H9 (cell line): ENCODE data around the gene FAM81A. TPM values are rescaled to one million over a fixed set of nuclear protein-coding genes. Genes with fewer than 3 reads are reported as not detected.

Experiments
- DNase-seq: peaks from one replicate; pipeline ENCODE4 v3.0.0-alpha.2; 2017
- H2AFZ ChIP-seq: one replicate; pipeline ENCODE4 v1.6.1; 2013; ENCODE audit warnings: mild to moderate bottlenecking, low read length, control low read depth, moderate library complexity
- H2AK5ac ChIP-seq: 2 replicates; pipeline ENCODE4 v1.6.1; 2013; ENCODE audit warnings: low read length, control low read depth, mixed read lengths; ENCODE audit not compliant: insufficient read length
- H2BK120ac ChIP-seq: one replicate; pipeline ENCODE4 v1.6.1; 2013; ENCODE audit warnings: low read depth, mild to moderate bottlenecking, low read length, control low read depth, inconsistent platforms; ENCODE audit not compliant: poor library complexity, severe bottlenecking
- H2BK12ac ChIP-seq: 2 replicates; pipeline ENCODE4 v1.6.1; 2013; ENCODE audit warnings: low read length, control low read depth, mixed read lengths, low read depth; ENCODE audit not compliant: insufficient read length
- H2BK15ac ChIP-seq: 2 replicates; pipeline ENCODE4 v1.6.1; 2013; ENCODE audit warnings: low read depth, low read length, control low read depth
- H2BK20ac ChIP-seq: one replicate; pipeline ENCODE4 v1.6.1; 2013; ENCODE audit warnings: low read depth, mild to moderate bottlenecking, low read length, control low read depth, inconsistent platforms; ENCODE audit not compliant: poor library complexity, severe bottlenecking
- H2BK5ac ChIP-seq: 2 replicates; pipeline ENCODE4 v1.6.1; 2013; ENCODE audit warnings: low read length, control low read depth, mixed read lengths; ENCODE audit not compliant: insufficient read length
- H3K14ac ChIP-seq: 2 replicates; pipeline ENCODE4 v1.6.1; 2013; ENCODE audit warnings: low read length, control low read depth; ENCODE audit not compliant: insufficient read depth
- H3K18ac ChIP-seq: 2 replicates; pipeline ENCODE4 v1.6.1; 2013; ENCODE audit warnings: low read depth, mild to moderate bottlenecking, mixed read lengths, low read length, control low read depth; ENCODE audit not compliant: insufficient read length
- H3K23ac ChIP-seq: 2 replicates; pipeline ENCODE4 v1.6.1; 2013; ENCODE audit warnings: low read length, control low read depth, mixed read lengths, low read depth; ENCODE audit not compliant: insufficient read length
- H3K23me2 ChIP-seq: 2 replicates; pipeline ENCODE4 v1.6.1; 2013; ENCODE audit warnings: low read depth, mild to moderate bottlenecking, mixed read lengths, low read length, control low read depth; ENCODE audit not compliant: insufficient read length, poor library complexity, severe bottlenecking
- H3K27ac ChIP-seq: 2 replicates; pipeline ENCODE4 v1.5.1; 2013; ENCODE audit warnings: low read length, control low read depth, mixed read lengths, low read depth; ENCODE audit not compliant: insufficient read length
- H3K27me3 ChIP-seq: 2 replicates; pipeline ENCODE4 v1.6.1; 2013; ENCODE audit warnings: low read length, control low read depth, inconsistent platforms; ENCODE audit not compliant: insufficient read depth
- H3K4ac ChIP-seq: 2 replicates; pipeline ENCODE4 v1.6.1; 2013; ENCODE audit warnings: low read depth, mild to moderate bottlenecking, control low read depth, inconsistent platforms, low read length, moderate library complexity
- H3K4me1 ChIP-seq: 2 replicates; pipeline ENCODE4 v1.6.1; 2013; ENCODE audit warnings: low read length, control low read depth, inconsistent platforms; ENCODE audit not compliant: insufficient read depth
- H3K4me2 ChIP-seq: 2 replicates; pipeline ENCODE4 v1.6.1; 2013; ENCODE audit warnings: low read length, control low read depth, mixed read lengths; ENCODE audit not compliant: insufficient read length, insufficient read depth
- H3K56ac ChIP-seq: 2 replicates; pipeline ENCODE4 v1.6.1; 2013; ENCODE audit warnings: low read depth, mild to moderate bottlenecking, mixed read lengths, low read length, control low read depth; ENCODE audit not compliant: insufficient read length
- H3K79me1 ChIP-seq: 2 replicates; pipeline ENCODE4 v1.6.1; 2013; ENCODE audit warnings: low read depth, mild to moderate bottlenecking, moderate library complexity, low read length, control low read depth, inconsistent platforms; ENCODE audit not compliant: insufficient read depth, poor library complexity, severe bottlenecking
- H3K79me2 ChIP-seq: 2 replicates; pipeline ENCODE4 v1.6.1; 2013; ENCODE audit warnings: low read length, control low read depth, inconsistent platforms; ENCODE audit not compliant: insufficient read depth
- H3K9ac ChIP-seq: 2 replicates; pipeline ENCODE4 v1.6.1; 2013; ENCODE audit warnings: low read length, control low read depth, mixed read lengths; ENCODE audit not compliant: insufficient read length; ENCODE audit errors: extremely low read depth
- H3K9me3 ChIP-seq: one replicate; pipeline ENCODE4 v1.6.1; 2013; ENCODE audit warnings: low read depth, low read length, inconsistent platforms; ENCODE audit not compliant: control insufficient read depth
- H3T11ph ChIP-seq: one replicate; pipeline ENCODE4 v1.6.1; 2013; ENCODE audit warnings: mild to moderate bottlenecking, low read length, control low read depth, inconsistent platforms
- H4K20me1 ChIP-seq: one replicate; pipeline ENCODE4 v1.6.1; 2013; ENCODE audit not compliant: control insufficient read depth, insufficient read length, insufficient read depth
- H4K5ac ChIP-seq: 2 replicates; pipeline ENCODE4 v1.6.1; 2013; ENCODE audit warnings: low read depth, mild to moderate bottlenecking, mixed read lengths, low read length, control low read depth; ENCODE audit not compliant: insufficient read length
- H4K8ac ChIP-seq: replicated peaks from 2 replicates; pipeline ENCODE4 v1.6.1; 2013; ENCODE audit warnings: low read length, control low read depth, mixed read lengths, low read depth; ENCODE audit not compliant: insufficient read length
- H4K91ac ChIP-seq: 2 replicates; pipeline ENCODE4 v1.6.1; 2013; ENCODE audit warnings: low read depth, mild to moderate bottlenecking, moderate library complexity, mixed read lengths, low read length, control low read depth; ENCODE audit not compliant: insufficient read length
- H3K27ac Mint-ChIP-seq, 3 experiments: 2 replicates in 2 of 3; 3 replicates in 1 of 3; pipeline ENCODE4 v1.8.0; 2020 to 2021; ENCODE audit warnings: mixed read lengths in 3 of 3, mild to moderate bottlenecking in 1 of 3, moderate library complexity in 1 of 3
- H3K27me3 Mint-ChIP-seq: 2 replicates; pipeline ENCODE4 v1.8.0; 2021; ENCODE audit warnings: low read depth, mild to moderate bottlenecking, moderate library complexity, mixed read lengths
- H3K36me3 Mint-ChIP-seq, 3 experiments: 2 replicates in 2 of 3; 3 replicates in 1 of 3; pipeline ENCODE4 v1.8.0; 2020 to 2021; ENCODE audit warnings: low read depth in 3 of 3, mixed read lengths in 3 of 3; ENCODE audit not compliant: insufficient read depth in 1 of 3
- H3K4me1 Mint-ChIP-seq, 2 experiments: 2 replicates each; pipeline ENCODE4 v1.8.0; 2020; ENCODE audit warnings: mixed read lengths in 2 of 2
- H3K4me3 Mint-ChIP-seq, 2 experiments: 2 replicates in 1 of 2; 3 replicates in 1 of 2; pipeline ENCODE4 v1.8.0; 2020 to 2021; ENCODE audit warnings: mild to moderate bottlenecking in 2 of 2, mixed read lengths in 2 of 2, moderate library complexity in 1 of 2
- H3K9me3 Mint-ChIP-seq, 2 experiments: 2 replicates in 1 of 2; 3 replicates in 1 of 2; pipeline ENCODE4 v1.8.0; 2020; ENCODE audit warnings: mild to moderate bottlenecking in 2 of 2, mixed read lengths in 2 of 2, moderate library complexity in 1 of 2
- WGBS: extraction: QIAGEN DNeasy Blood & Tissue Kit; methylation state at CpG from one replicate; pipeline ENCODE4 v1.1.7; 2013; ENCODE audit warnings: missing lambda C conversion rate, low lambda C conversion rate, mixed read lengths; ENCODE audit not compliant: insufficient read length; ENCODE audit errors: extremely low coverage; 5-methylcytosine and 5-hydroxymethylcytosine counted together
- total RNA-seq: library from RNA; stranded (reverse); gene quantifications from 2 replicates; pipeline ENCODE4 v1.2.1, GENCODE V29; 2021
- TF ChIP-seq, protein P1 (sequence below): fragments of 200-600 bp; sonication (generic); conservative IDR thresholded peaks from 3 replicates; pipeline ENCODE4 v1.8.0; 2021; ENCODE audit warnings: antibody characterized with exemption, mild to moderate bottlenecking

Gene FAM81A
- total RNA-seq, 1 experiment from 2014 or later: 1.7 TPM

DNA sequence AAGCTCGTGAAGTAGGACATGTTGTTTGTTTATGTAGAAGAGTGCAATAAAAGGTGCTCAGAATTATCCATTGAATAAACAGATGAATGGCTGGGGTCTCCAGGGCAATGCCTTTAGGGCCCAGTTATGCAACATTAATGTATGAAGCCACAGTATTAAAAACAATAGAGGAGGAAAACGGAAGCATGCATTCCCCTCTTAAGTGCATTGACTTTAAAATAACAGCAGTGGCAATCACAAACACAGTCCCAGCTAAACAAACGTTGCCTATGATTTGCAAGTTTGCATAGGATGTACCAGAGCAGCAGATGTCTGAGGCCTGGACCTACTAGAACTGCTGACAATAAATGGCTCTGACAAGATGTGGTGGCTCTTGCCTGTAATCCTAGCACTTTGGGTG, 113.0 kb downstream of the FAM81A start:
- Histone ChIP-seq H3T11ph (no peak overlapping the region), H4K8ac (no peak overlapping the region), H3K4ac (no peak overlapping the region), H3K18ac (no peak overlapping the region), H4K91ac (no peak overlapping the region), H2BK12ac (no peak overlapping the region), H3K79me1 (no peaks in the 10 kb centered on the region), H2AFZ (no peak overlapping the region), H2AK5ac (no peak overlapping the region), H3K79me2 (no peaks in the 10 kb centered on the region), H3K4me1 (peaks cover 3% of the 10 kb centered on the region; the same call in 1 of the 2 replicates), H2BK20ac (no peak overlapping the region), H3K27ac (no peak overlapping the region), H4K5ac (no peak overlapping the region), H3K23me2 (no peaks in the 10 kb centered on the region), H3K4me2 (peak overlapping the region; percentile 14), H3K9me3 (no peaks in the 10 kb centered on the region), H2BK15ac (no peak overlapping the region), H4K20me1 (no peaks in the 10 kb centered on the region), H3K56ac (no peak overlapping the region), H3K23ac (no peak overlapping the region), H2BK120ac (no peak overlapping the region), H3K27me3 (no peaks in the 10 kb centered on the region), H2BK5ac (no peak overlapping the region), H3K9ac (no peak overlapping the region), H3K14ac (no peak overlapping the region)
- Mint-ChIP-seq H3K4me3 (no peak overlapping the region), H3K27me3 (peaks cover 97% of the 10 kb centered on the region), H3K27ac (no peak overlapping the region), H3K4me1 (peaks cover 25 to 33% of the 10 kb centered on the region in 2 experiments), H3K36me3 (peaks cover 0 to 12% (median 7%) of the 10 kb centered on the region in 3 experiments; a peak in 4 of 7 replicates), H3K9me3 (peaks cover 10 to 15% of the 10 kb centered on the region in 2 experiments)
- TF ChIP-seq, protein P1, sequence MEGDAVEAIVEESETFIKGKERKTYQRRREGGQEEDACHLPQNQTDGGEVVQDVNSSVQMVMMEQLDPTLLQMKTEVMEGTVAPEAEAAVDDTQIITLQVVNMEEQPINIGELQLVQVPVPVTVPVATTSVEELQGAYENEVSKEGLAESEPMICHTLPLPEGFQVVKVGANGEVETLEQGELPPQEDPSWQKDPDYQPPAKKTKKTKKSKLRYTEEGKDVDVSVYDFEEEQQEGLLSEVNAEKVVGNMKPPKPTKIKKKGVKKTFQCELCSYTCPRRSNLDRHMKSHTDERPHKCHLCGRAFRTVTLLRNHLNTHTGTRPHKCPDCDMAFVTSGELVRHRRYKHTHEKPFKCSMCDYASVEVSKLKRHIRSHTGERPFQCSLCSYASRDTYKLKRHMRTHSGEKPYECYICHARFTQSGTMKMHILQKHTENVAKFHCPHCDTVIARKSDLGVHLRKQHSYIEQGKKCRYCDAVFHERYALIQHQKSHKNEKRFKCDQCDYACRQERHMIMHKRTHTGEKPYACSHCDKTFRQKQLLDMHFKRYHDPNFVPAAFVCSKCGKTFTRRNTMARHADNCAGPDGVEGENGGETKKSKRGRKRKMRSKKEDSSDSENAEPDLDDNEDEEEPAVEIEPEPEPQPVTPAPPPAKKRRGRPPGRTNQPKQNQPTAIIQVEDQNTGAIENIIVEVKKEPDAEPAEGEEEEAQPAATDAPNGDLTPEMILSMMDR: no peak
- WGBS: no CpG with 5 or more reads among the region's 3 CpGs
- no peak for DNase-seq
